Loucy (cell line): ENCODE results near the gene NUP62.

Source experiments
- EZH2phosphoT487 ChIP-seq: fragments of 200-600 bp; IDR thresholded peaks from 2 replicates; pipeline ENCODE4 v1.6.1; 2018; ENCODE audit warnings: antibody characterized with exemption, mild to moderate bottlenecking, moderate library complexity, borderline replicate concordance
- TF ChIP-seq, protein P1 (sequence below): fragments of 200-600 bp; sonication (generic); conservative IDR thresholded peaks from 2 replicates; pipeline ENCODE4 v1.5.1; 2014; ENCODE audit warnings: mild to moderate bottlenecking, antibody characterized with exemption, low read length

DNA sequence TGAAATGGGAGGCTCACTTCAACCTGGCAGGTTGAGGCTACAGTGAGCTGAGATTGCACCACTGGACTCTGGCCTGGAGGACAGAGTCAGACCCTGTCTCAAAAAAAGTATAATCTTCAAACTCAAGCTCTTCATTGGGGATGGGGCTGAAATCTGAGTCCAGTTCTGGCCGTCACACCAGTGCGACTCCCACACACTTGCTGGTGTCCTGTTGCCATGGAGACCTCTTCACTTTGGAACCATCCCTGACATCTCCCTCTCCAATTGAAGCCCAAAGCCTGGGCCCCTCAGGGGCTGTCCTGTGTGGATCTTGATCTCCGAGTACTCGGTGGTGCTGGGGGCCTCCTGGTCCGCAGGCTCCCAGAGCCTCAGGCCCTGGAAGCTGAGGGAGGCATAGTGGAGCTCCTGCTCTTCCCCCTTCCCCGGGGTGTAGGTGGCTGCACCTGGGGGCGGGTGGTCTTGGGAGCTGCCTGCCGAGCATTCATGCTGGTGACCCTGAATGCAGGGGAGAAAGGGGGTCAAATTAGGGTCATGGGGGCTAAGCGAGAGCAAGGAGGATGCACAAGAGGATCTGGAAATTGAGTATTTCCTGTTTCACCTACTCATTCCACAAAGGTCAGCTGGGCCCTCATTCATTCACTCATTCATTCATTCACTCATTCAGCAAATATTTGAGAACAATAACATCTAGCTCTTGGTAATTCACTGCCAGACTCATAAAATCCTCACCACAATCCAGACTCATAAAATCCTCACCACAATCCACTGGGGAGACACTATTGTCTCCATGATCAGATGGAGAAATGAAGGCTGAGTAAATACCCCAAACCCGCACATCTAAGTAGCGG, 20.7 kb upstream of the NUP62 start:
- TF ChIP-seq, protein P1, sequence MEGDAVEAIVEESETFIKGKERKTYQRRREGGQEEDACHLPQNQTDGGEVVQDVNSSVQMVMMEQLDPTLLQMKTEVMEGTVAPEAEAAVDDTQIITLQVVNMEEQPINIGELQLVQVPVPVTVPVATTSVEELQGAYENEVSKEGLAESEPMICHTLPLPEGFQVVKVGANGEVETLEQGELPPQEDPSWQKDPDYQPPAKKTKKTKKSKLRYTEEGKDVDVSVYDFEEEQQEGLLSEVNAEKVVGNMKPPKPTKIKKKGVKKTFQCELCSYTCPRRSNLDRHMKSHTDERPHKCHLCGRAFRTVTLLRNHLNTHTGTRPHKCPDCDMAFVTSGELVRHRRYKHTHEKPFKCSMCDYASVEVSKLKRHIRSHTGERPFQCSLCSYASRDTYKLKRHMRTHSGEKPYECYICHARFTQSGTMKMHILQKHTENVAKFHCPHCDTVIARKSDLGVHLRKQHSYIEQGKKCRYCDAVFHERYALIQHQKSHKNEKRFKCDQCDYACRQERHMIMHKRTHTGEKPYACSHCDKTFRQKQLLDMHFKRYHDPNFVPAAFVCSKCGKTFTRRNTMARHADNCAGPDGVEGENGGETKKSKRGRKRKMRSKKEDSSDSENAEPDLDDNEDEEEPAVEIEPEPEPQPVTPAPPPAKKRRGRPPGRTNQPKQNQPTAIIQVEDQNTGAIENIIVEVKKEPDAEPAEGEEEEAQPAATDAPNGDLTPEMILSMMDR = no peak
- TF ChIP-seq EZH2phosphoT487 = no peak
